ENCODE results near the gene IL26. TPM values are rescaled to one million over a fixed set of nuclear protein-coding genes. Genes with fewer than 3 reads are reported as not detected.

The IL26 gene
- total and polyA plus RNA-seq, 2 of the 4 experiments (the other 2 are of a cell fraction) = not detected

DNA sequence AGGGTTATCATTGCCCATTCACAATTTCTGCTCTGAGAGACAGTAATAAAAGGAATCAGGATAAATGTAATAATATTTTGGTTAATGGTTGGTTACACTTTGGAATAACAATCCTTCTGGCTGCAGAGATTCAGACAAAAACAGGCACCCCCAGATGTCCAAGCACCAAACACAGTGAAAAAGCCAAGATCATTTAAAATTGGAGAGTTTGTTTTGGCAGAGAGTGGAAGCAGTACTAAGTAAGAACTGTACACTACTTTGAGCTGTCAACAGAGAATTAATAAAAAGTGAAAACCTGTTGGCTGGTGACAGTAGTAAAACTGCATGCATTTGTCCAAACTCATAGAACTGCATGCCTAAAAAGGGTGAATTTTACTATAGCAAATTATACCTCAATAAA lies 43.4 kb upstream of the IL26 start:
- intact Hi-C loops (cut with micrococcal nuclease) = no loop called here
- Histone ChIP-seq H3K27ac (ENCODE audit: insufficient read depth, low read length) (no peak overlapping the region), H4K20me1 (ENCODE audit: insufficient read depth, low read length) (no peaks in the 10 kb centered on the region), H3K18ac (ENCODE audit: low read depth, low read length) (no peak overlapping the region), H3K9ac (ENCODE audit: low read depth, low read length) (no peak overlapping the region), H2BK15ac (ENCODE audit: low read depth, low read length) (0 out of 3 replicates have a peak overlapping the region, but pooled peaks have one; percentile 27), H3K9me3 (ENCODE audit: control insufficient read depth, insufficient read depth, low read length) (no peaks in the 10 kb centered on the region), H3K4me2 (ENCODE audit: low read depth, low read length) (no peak overlapping the region), H3K79me1 (ENCODE audit: low read depth in 1 of 2, low read length in 2 of 2) (no peaks in the 10 kb centered on the region), H3K9me1 (ENCODE audit: insufficient read depth, low read length) (no peaks in the 10 kb centered on the region), H2BK5ac (ENCODE audit: low read depth, low read length, poor library complexity, severe bottlenecking) (no peak overlapping the region), H3K4me3 (ENCODE audit: insufficient read depth, low read depth, low read length) (no peak overlapping the region), H2AFZ (replicated peaks; ENCODE audit: low read length, poor library complexity) (no peak overlapping the region), H3K36me3 (ENCODE audit: control insufficient read depth, insufficient read depth, low read length) (no peaks in the 10 kb centered on the region), H4K8ac (ENCODE audit: low read depth in 2 of 2, low read length in 2 of 2) (no peak overlapping the region; a peak in 1 of 4 replicates), H4K91ac (ENCODE audit: insufficient read depth, low read depth, low read length) (no peak overlapping the region), H2AK9ac (replicated peaks; ENCODE audit: low read depth, low read length, poor library complexity) (no peak overlapping the region), H3K4me1 (ENCODE audit: control insufficient read depth, insufficient read depth, low read length) (peaks cover 12% of the 10 kb centered on the region), H2BK20ac (ENCODE audit: low read depth, low read length) (no peak overlapping the region), H3K4ac (ENCODE audit: low read depth, low read length) (no peak overlapping the region), H3K27me3 (ENCODE audit: control insufficient read depth, insufficient read depth, low read length) (no peaks in the 10 kb centered on the region), H3K23ac (ENCODE audit: low read depth, low read length) (no peak overlapping the region), H3K56ac (ENCODE audit: extremely low read depth, insufficient read depth, low read length) (no peak overlapping the region), H2AK5ac (ENCODE audit: low read depth, low read length) (no peak overlapping the region), H4K5ac (ENCODE audit: low read depth, low read length) (no peak overlapping the region), H3K14ac (replicated peaks; ENCODE audit: low read depth, low read length) (no peak overlapping the region), H2BK120ac (ENCODE audit: low read depth, low read length) (peak overlapping the region; percentile 56; the same call in 1 of the 2 replicates)
- ATAC-seq (ENCODE audit: low read depth) (no peak), DNase-seq (no peak)
- TF ChIP-seq CHD1 (IDR thresholded peaks at IDR 0.05; ENCODE audit: low read depth, low read length) (no peak), BHLHE40 (IDR thresholded peaks at IDR 0.05; ENCODE audit: low read depth, low read length) (no peak), CTCF (conservative IDR thresholded peaks at IDR 0.05; ENCODE audit: low read depth, low read length) (no peak), RCOR1 (IDR thresholded peaks at IDR 0.05; ENCODE audit: insufficient replicate concordance, low read length) (no peak), RFX5 (IDR thresholded peaks at IDR 0.05; ENCODE audit: low read depth, low read length) (no peak), CEBPB (IDR thresholded peaks at IDR 0.05; ENCODE audit: low read depth, low read length) (no peak), MXI1 (IDR thresholded peaks at IDR 0.05; ENCODE audit: borderline replicate concordance, low read depth, low read length) (no peak)
- TF ChIP-seq, protein P1, sequence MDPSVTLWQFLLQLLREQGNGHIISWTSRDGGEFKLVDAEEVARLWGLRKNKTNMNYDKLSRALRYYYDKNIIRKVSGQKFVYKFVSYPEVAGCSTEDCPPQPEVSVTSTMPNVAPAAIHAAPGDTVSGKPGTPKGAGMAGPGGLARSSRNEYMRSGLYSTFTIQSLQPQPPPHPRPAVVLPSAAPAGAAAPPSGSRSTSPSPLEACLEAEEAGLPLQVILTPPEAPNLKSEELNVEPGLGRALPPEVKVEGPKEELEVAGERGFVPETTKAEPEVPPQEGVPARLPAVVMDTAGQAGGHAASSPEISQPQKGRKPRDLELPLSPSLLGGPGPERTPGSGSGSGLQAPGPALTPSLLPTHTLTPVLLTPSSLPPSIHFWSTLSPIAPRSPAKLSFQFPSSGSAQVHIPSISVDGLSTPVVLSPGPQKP (IDR thresholded peaks at IDR 0.05; ENCODE audit: borderline replicate concordance, low read depth, low read length) = no peak
- POLR2A ChIA-PET (ENCODE audit: unreplicated experiment) = no interaction called here
- CTCF ChIA-PET = no interaction called here
- in situ Hi-C loops (cut with MboI; ENCODE audit: low sequenced_read_pairs) = no loop called here
- dilution Hi-C loops (cut with HindIII; ENCODE audit: low sequenced_read_pairs, unreplicated experiment) = no loop called here
- BruUV-seq (replicated peaks) = no TSS peak
